IMR-90 (cell line): ENCODE measurements around the gene HMGCLL1. TPM values are rescaled to one million over a fixed set of nuclear protein-coding genes. Genes with fewer than 3 reads are reported as not detected.

ENCODE experiments used
- ATAC-seq: fragments of 200-7000 bp; cut with Tn5 transposase; 2 replicates; pipeline ENCODE4 v1.9.1; 2020; ENCODE audit warnings: low read depth, mild to moderate bottlenecking, moderate library complexity
- BruUV-seq: library from RNA; stranded (reverse); fragments of 400-500 nt; replicated peaks from 2 replicates; lab custom pipeline; 2021; lab: Mats Ljungman, UMichigan
- CTCF ChIA-PET: fragments of 300-600 bp; formaldehyde crosslinking; extraction: SDS; loops from one replicate; lab custom pipeline; 2021; ENCODE audit warnings: antibody characterized with exemption; lab: Yijun Ruan, JAX
- POLR2A ChIA-PET: fragments of 300-600 bp; sonication (Branson Sonifier 250); formaldehyde crosslinking; loops from one replicate; lab custom pipeline; 2022; ENCODE audit warnings: antibody characterized with exemption; ENCODE audit not compliant: unreplicated experiment; lab: Charles Lee
- DNase-seq: peaks from one replicate; pipeline ENCODE4 v3.0.0; 2013
- H2AFZ ChIP-seq: replicated peaks from 2 replicates; pipeline ENCODE3; 2013; ENCODE audit warnings: low read length, mild to moderate bottlenecking; ENCODE audit not compliant: poor library complexity
- H2AK5ac ChIP-seq: 2 replicates; pipeline ENCODE4 v1.6.1; 2013; ENCODE audit warnings: low read depth, low read length, inconsistent platforms
- H2AK9ac ChIP-seq: replicated peaks from 2 replicates; pipeline ENCODE3; 2013; ENCODE audit warnings: mild to moderate bottlenecking, low read depth, low read length, moderate library complexity; ENCODE audit not compliant: poor library complexity
- H2BK120ac ChIP-seq: 2 replicates; pipeline ENCODE4 v1.6.1; 2013; ENCODE audit warnings: low read depth, low read length, inconsistent platforms
- H2BK15ac ChIP-seq: 3 replicates; pipeline ENCODE4 v1.6.1; 2013; ENCODE audit warnings: low read depth, low read length, inconsistent platforms
- H2BK20ac ChIP-seq: 2 replicates; pipeline ENCODE4 v1.6.1; 2013; ENCODE audit warnings: low read depth, mild to moderate bottlenecking, inconsistent platforms, low read length, moderate library complexity
- H2BK5ac ChIP-seq: 2 replicates; pipeline ENCODE4 v1.6.1; 2013; ENCODE audit warnings: mild to moderate bottlenecking, low read depth, low read length, inconsistent platforms; ENCODE audit not compliant: poor library complexity, severe bottlenecking
- H3K14ac ChIP-seq: replicated peaks from 2 replicates; pipeline ENCODE4 v1.6.1; 2013; ENCODE audit warnings: low read depth, low read length, inconsistent platforms
- H3K18ac ChIP-seq: 2 replicates; pipeline ENCODE4 v1.6.1; 2013; ENCODE audit warnings: low read depth, low read length, control low read depth
- H3K23ac ChIP-seq: 2 replicates; pipeline ENCODE4 v1.6.1; 2013; ENCODE audit warnings: low read depth, low read length, inconsistent platforms
- H3K27ac ChIP-seq: 2 replicates; pipeline ENCODE4 v1.5.1; 2013; ENCODE audit warnings: mild to moderate bottlenecking, control low read depth, low read length; ENCODE audit not compliant: insufficient read depth
- H3K27me3 ChIP-seq: 2 replicates; pipeline ENCODE4 v1.6.1; 2013; ENCODE audit warnings: low read length; ENCODE audit not compliant: control insufficient read depth, insufficient read depth
- H3K36me3 ChIP-seq: 2 replicates; pipeline ENCODE4 v1.6.1; 2013; ENCODE audit warnings: low read length, mixed read lengths; ENCODE audit not compliant: control insufficient read depth, insufficient read depth
- H3K4ac ChIP-seq: 2 replicates; pipeline ENCODE4 v1.6.1; 2013; ENCODE audit warnings: low read depth, low read length, inconsistent platforms
- H3K4me1 ChIP-seq: 2 replicates; pipeline ENCODE4 v1.6.1; 2013; ENCODE audit warnings: low read length, mixed read lengths; ENCODE audit not compliant: control insufficient read depth, insufficient read depth
- H3K4me2 ChIP-seq: 2 replicates; pipeline ENCODE4 v1.6.1; 2013; ENCODE audit warnings: low read depth, mild to moderate bottlenecking, control low read depth, low read length, moderate library complexity
- H3K4me3 ChIP-seq: 2 replicates; pipeline ENCODE4 v1.5.1; 2013; ENCODE audit warnings: low read depth, mild to moderate bottlenecking, control low read depth, low read length, moderate library complexity; ENCODE audit not compliant: insufficient read depth
- H3K56ac ChIP-seq: 2 replicates; pipeline ENCODE4 v1.6.1; 2013; ENCODE audit warnings: low read length, inconsistent platforms; ENCODE audit not compliant: insufficient read depth; ENCODE audit errors: extremely low read depth
- H3K79me1 ChIP-seq, 2 experiments: 2 replicates each; pipeline ENCODE4 v1.6.1; 2013; ENCODE audit warnings: low read length in 2 of 2, inconsistent platforms in 1 of 2, low read depth in 1 of 2
- H3K9ac ChIP-seq: 2 replicates; pipeline ENCODE4 v1.6.1; 2013; ENCODE audit warnings: low read depth, low read length, control low read depth
- H3K9me1 ChIP-seq: 2 replicates; pipeline ENCODE4 v1.6.1; 2013; ENCODE audit warnings: low read length, inconsistent platforms; ENCODE audit not compliant: insufficient read depth
- H3K9me3 ChIP-seq: 2 replicates; pipeline ENCODE4 v1.6.1; 2013; ENCODE audit warnings: low read length; ENCODE audit not compliant: control insufficient read depth, insufficient read depth
- H4K20me1 ChIP-seq: 2 replicates; pipeline ENCODE4 v1.6.1; 2013; ENCODE audit warnings: low read length, inconsistent platforms; ENCODE audit not compliant: insufficient read depth
- H4K5ac ChIP-seq: 2 replicates; pipeline ENCODE4 v1.6.1; 2013; ENCODE audit warnings: mild to moderate bottlenecking, low read depth, low read length, control low read depth
- H4K8ac ChIP-seq, 2 experiments: 2 replicates each; pipeline ENCODE4 v1.6.1; 2013; ENCODE audit warnings: low read depth in 2 of 2, low read length in 2 of 2, control low read depth in 1 of 2, inconsistent platforms in 1 of 2
- H4K91ac ChIP-seq: 2 replicates; pipeline ENCODE4 v1.6.1; 2013; ENCODE audit warnings: low read depth, low read length, inconsistent platforms; ENCODE audit not compliant: insufficient read depth
- NFE2L2 ChIP-seq: fragments of 150-350 bp; IDR thresholded peaks from 2 replicates; pipeline ENCODE4 v1.6.1; 2016; ENCODE audit warnings: low read depth, mild to moderate bottlenecking, low read length
- POLR2A ChIP-seq: IDR thresholded peaks from 2 replicates; pipeline ENCODE4 v1.6.1; 2012; ENCODE audit warnings: mild to moderate bottlenecking, low read depth, low read length
- WGBS, 2 experiments: methylation state at CpG; one replicate each; pipeline versions ENCODE4 v1.1.5 to v1.1.7; 2013; ENCODE audit warnings: missing lambda C conversion rate in 2 of 2; ENCODE audit not compliant: insufficient read length in 1 of 2; ENCODE audit errors: extremely low coverage in 2 of 2; 5-methylcytosine and 5-hydroxymethylcytosine counted together
- dilution Hi-C: fragments of 300-500 bp; cut with HindIII; formaldehyde crosslinking; loops from one replicate; pipeline ENCODE4 v1.14.3; 2018; ENCODE audit warnings: low sequenced_read_pairs; ENCODE audit not compliant: unreplicated experiment
- in situ Hi-C: fragments of 300-500 bp; cut with MboI; formaldehyde crosslinking; loops from 3 replicates; pipeline ENCODE4 v1.14.3; 2019; ENCODE audit warnings: low sequenced_read_pairs, inconsistent platforms, mixed read lengths
- intact Hi-C: fragments of 100-400 bp; cut with micrococcal nuclease; formaldehyde crosslinking; loops from 2 replicates; pipeline ENCODE4 v1.10.0; 2022
- polyA plus RNA-seq, 3 experiments: library from polyadenylated mRNA; depleted of rRNA; stranded (reverse); fragments of >200 nt; gene quantifications; 2 replicates each; pipeline ENCODE4 v1.2.3, GENCODE V29; 2012; ENCODE audit warnings: low replicate concordance in 1 of 3
- total RNA-seq: library from RNA; depleted of rRNA; stranded (reverse); fragments of >200 nt; gene quantifications from 2 replicates; pipeline ENCODE4 v1.2.3, GENCODE V29; 2012

The HMGCLL1 gene
- total and polyA plus RNA-seq, 2 of the 4 experiments (the other 2 are of a cell fraction), result 0.03 TPM; not detected in 1

GRCh38 chr6:55494411-55494810, 84.6 kb downstream of the HMGCLL1 start:
- Histone ChIP-seq H3K27me3 (no peaks in the 10 kb centered on the region), H3K27ac (no peak overlapping the region), H2BK5ac (no peak overlapping the region), H3K14ac (no peak overlapping the region), H3K4me2 (no peak overlapping the region), H3K4me3 (no peak overlapping the region), H3K18ac (no peak overlapping the region), H4K91ac (no peak overlapping the region), H3K36me3 (no peaks in the 10 kb centered on the region), H3K4ac (no peak overlapping the region), H3K56ac (no peak overlapping the region), H4K20me1 (no peaks in the 10 kb centered on the region), H3K9me3 (no peaks in the 10 kb centered on the region), H2AFZ (no peak overlapping the region), H2BK20ac (no peak overlapping the region), H2AK5ac (no peak overlapping the region), H3K23ac (no peak overlapping the region), H4K5ac (no peak overlapping the region), H3K4me1 (no peaks in the 10 kb centered on the region), H3K79me1 (no peaks in the 10 kb centered on the region), H3K9me1 (no peaks in the 10 kb centered on the region), H2BK15ac (no peak overlapping the region), H2BK120ac (no peak overlapping the region), H2AK9ac (no peak overlapping the region), H3K9ac (no peak overlapping the region), H4K8ac (no peak overlapping the region)
- ChIA-PET CTCF (interaction anchor here (0.6 kb wide), 1 partner anchor 1844 kb away, joined by 3 read pairs; no protein-coding TSS in a partner anchor), POLR2A (no interaction called here)
- intact Hi-C loops (no loop called here), in situ Hi-C loops (no loop called here), dilution Hi-C loops (no loop called here)
- no TSS peak for BruUV-seq
- TF ChIP-seq POLR2A (no peak), NFE2L2 (no peak)
- ATAC-seq (no peak), DNase-seq (no peak)
- no CpG with 5 or more reads among the region's 2 CpGs for WGBS, 2 experiments
